HG02678 (cell line): ENCODE measurements around the gene SYMPK.
"Not testable (repeated sequence)": the region's sequence is repeated elsewhere in the genome, so short reads cannot be mapped to it uniquely, and the experiment has no call there.

ENCODE experiments used
- ATAC-seq: cut with Tn5 transposase; IDR thresholded peaks from one replicate; pipeline ENCODE4 v1.9.1; 2021; ENCODE audit warnings: mild to moderate bottlenecking, moderate library complexity; ENCODE audit not compliant: unreplicated experiment

Gene SYMPK

GRCh38 chr19:45870798-45871197 lies 7.9 kb upstream of the SYMPK start:
- ATAC-seq, result no peak

GRCh38 chr19:45867241-45867640 lies 4.3 kb upstream of the SYMPK start:
- not testable (repeated sequence) for ATAC-seq

GRCh38 chr19:45866400-45867176 lies 3.6 kb upstream of the SYMPK start:
- no peak for ATAC-seq

- ATAC-seq, result no peak
Observed at GRCh38 chr19:45865269-45865948, 2.5 kb upstream of the SYMPK start.

- ATAC-seq, result no peak
Observed at GRCh38 chr19:45864629-45865082, 1.7 kb upstream of the SYMPK start.

- no peak for ATAC-seq
Observed at GRCh38 chr19:45863840-45864628, 1.1 kb upstream of the SYMPK start, which contains the start of gene FOXA3. Gene FOXA3, plus strand, starts transcription at chr19:45864326. Its CDS starts 131 bp downstream, at chr19:45864457.

- no peak for ATAC-seq
Observed at GRCh38 chr19:45863335-45863839, 440 bp upstream of the SYMPK start.

- no peak for ATAC-seq
Observed at GRCh38 chr19:45862271-45862563, 730 bp downstream of the SYMPK start.

GRCh38 chr19:45860359-45861259 lies 2.3 kb downstream of the SYMPK start:
- ATAC-seq, result no peak

GRCh38 chr19:45854167-45854778 lies 8.7 kb downstream of the SYMPK start:
- no peak for ATAC-seq

- ATAC-seq, result no peak
Observed at GRCh38 chr19:45852983-45853382, 10.0 kb downstream of the SYMPK start.

- ATAC-seq, result no peak
Observed at GRCh38 chr19:45852145-45852750, 10.7 kb downstream of the SYMPK start.

GRCh38 chr19:45848922-45849321 lies 14.0 kb downstream of the SYMPK start:
- no peak for ATAC-seq

- ATAC-seq, result no peak
Observed at GRCh38 chr19:45847663-45848062, 15.3 kb downstream of the SYMPK start.

- no peak for ATAC-seq
Observed at GRCh38 chr19:45842198-45842597, 20.7 kb downstream of the SYMPK start.

- ATAC-seq, result no peak
Observed at GRCh38 chr19:45834970-45835369, 28.0 kb downstream of the SYMPK start.

GRCh38 chr19:45828945-45829344 lies 34.0 kb downstream of the SYMPK start:
- no peak for ATAC-seq

- no peak for ATAC-seq
Observed at GRCh38 chr19:45828523-45828922, 34.4 kb downstream of the SYMPK start.

- no peak for ATAC-seq
Observed at GRCh38 chr19:45827459-45828093, 35.4 kb downstream of the SYMPK start.
